RKO (cell line): ENCODE results near the gene PRDM2.

Experiments used
- DNase-seq: peaks from one replicate; pipeline ENCODE4 v3.0.0-alpha.2; 2016; ENCODE audit warnings: low spot score

Gene PRDM2

GRCh38 chr1:13792419-13792818 is 92.4 kb downstream of the PRDM2 start:
- no peak for DNase-seq

GRCh38 chr1:13793088-13793730 is 93.2 kb downstream of the PRDM2 start:
- no peak for DNase-seq

GRCh38 chr1:13794231-13795187 is 94.5 kb downstream of the PRDM2 start:
- DNase-seq = no peak

GRCh38 chr1:13797397-13797796 is 97.4 kb downstream of the PRDM2 start:
- no peak for DNase-seq

GRCh38 chr1:13798120-13798519 is 98.1 kb downstream of the PRDM2 start:
- no peak for DNase-seq

GRCh38 chr1:13799502-13800283 is 99.7 kb downstream of the PRDM2 start:
- DNase-seq = no peak

- DNase-seq = no peak
Observed at GRCh38 chr1:13801232-13801631, 101.2 kb downstream of the PRDM2 start.

GRCh38 chr1:13801655-13802486 is 101.9 kb downstream of the PRDM2 start:
- DNase-seq = no peak

GRCh38 chr1:13802782-13803545 is 103.0 kb downstream of the PRDM2 start:
- DNase-seq = no peak

GRCh38 chr1:13803546-13804239 is 103.7 kb downstream of the PRDM2 start:
- DNase-seq = no peak

- no peak for DNase-seq
Observed at GRCh38 chr1:13804240-13804633, 104.2 kb downstream of the PRDM2 start.

GRCh38 chr1:13805431-13805830 is 105.4 kb downstream of the PRDM2 start:
- no peak for DNase-seq

- no peak for DNase-seq
Observed at GRCh38 chr1:13806108-13806507, 106.1 kb downstream of the PRDM2 start.

- no peak for DNase-seq
Observed at GRCh38 chr1:13807209-13807608, 107.2 kb downstream of the PRDM2 start.

- DNase-seq = no peak
Observed at GRCh38 chr1:13808729-13809131, 108.7 kb downstream of the PRDM2 start.

- DNase-seq = no peak
Observed at GRCh38 chr1:13809461-13810159, 109.6 kb downstream of the PRDM2 start.

- DNase-seq = no peak
Observed at GRCh38 chr1:13812456-13813397, 112.7 kb downstream of the PRDM2 start.

GRCh38 chr1:13813398-13814012 is 113.5 kb downstream of the PRDM2 start:
- no peak for DNase-seq
